Activated T-cell treated with anti-CD3 and anti-CD28 coated beads, Interleukin-2, amount 50 U/mL, for 4 hours (primary cell): ENCODE data around the gene C1QTNF2. TPM values are rescaled to one million over a fixed set of nuclear protein-coding genes. Genes with fewer than 3 reads are reported as not detected.

Experiments used
- ATAC-seq, 2 donors: fragments of 200-7000 bp; cut with Tn5 transposase; one replicate each; pipeline ENCODE4 v1.10.0; 2021
- DNase-seq: peaks from one replicate; pipeline ENCODE4 v3.0.0-alpha.2; 2020
- H3K27me3 Mint-ChIP-seq: one replicate; pipeline ENCODE4 v1.8.0; 2021; ENCODE audit warnings: low read depth, mixed read lengths
- H3K36me3 Mint-ChIP-seq: one replicate; pipeline ENCODE4 v1.8.0; 2022; ENCODE audit warnings: mixed read lengths; ENCODE audit not compliant: insufficient read depth
- H3K4me1 Mint-ChIP-seq: one replicate; pipeline ENCODE4 v1.8.0; 2021; ENCODE audit warnings: low read depth, mixed read lengths
- H3K4me3 Mint-ChIP-seq: one replicate; pipeline ENCODE4 v1.8.0; 2021; ENCODE audit warnings: mild to moderate bottlenecking, moderate library complexity, mixed read lengths
- H3K9me3 Mint-ChIP-seq: one replicate; pipeline ENCODE4 v1.8.0; 2021; ENCODE audit warnings: mixed read lengths
- total RNA-seq, 3 donors: library from RNA; stranded (reverse); gene quantifications; one replicate each; pipeline ENCODE4 v1.2.1, GENCODE V29; 2021

C1QTNF2 gene
- total RNA-seq, 3 donors from 2014 or later = not detected

- ATAC-seq (no peak), DNase-seq (no peak)
- Mint-ChIP-seq H3K4me1 (no peaks in the 10 kb centered on the region), H3K27me3 (peaks cover 6% of the 10 kb centered on the region), H3K4me3 (no peak overlapping the region), H3K9me3 (peaks cover under 1% of the 10 kb centered on the region), H3K36me3 (no peaks in the 10 kb centered on the region)
These were observed 11.9 kb upstream of the C1QTNF2 start for GRCh38 chr5:160382346-160382745.

- Mint-ChIP-seq H3K9me3 (no peaks in the 10 kb centered on the region), H3K36me3 (no peaks in the 10 kb centered on the region), H3K27me3 (peaks cover 20% of the 10 kb centered on the region), H3K4me1 (no peaks in the 10 kb centered on the region), H3K4me3 (no peak overlapping the region)
- no peak for ATAC-seq
- DNase-seq = no peak
These were observed 9.6 kb upstream of the C1QTNF2 start for GRCh38 chr5:160380041-160380440.

- H3K27me3 Mint-ChIP-seq = peaks cover 24% of the 10 kb centered on the region
- H3K9me3 Mint-ChIP-seq = no peaks in the 10 kb centered on the region
- H3K4me3 Mint-ChIP-seq = no peak overlapping the region
- DNase-seq = no peak
- no peaks in the 10 kb centered on the region for H3K36me3 Mint-ChIP-seq
- no peaks in the 10 kb centered on the region for H3K4me1 Mint-ChIP-seq
- ATAC-seq = no peak
These were observed 9.1 kb upstream of the C1QTNF2 start for GRCh38 chr5:160379511-160379910.

- H3K4me3 Mint-ChIP-seq = no peak overlapping the region
- ATAC-seq (no peak), DNase-seq (no peak)
- H3K36me3 Mint-ChIP-seq = no peaks in the 10 kb centered on the region
- H3K27me3 Mint-ChIP-seq = peaks cover 27% of the 10 kb centered on the region
- no peaks in the 10 kb centered on the region for H3K9me3 Mint-ChIP-seq
- no peaks in the 10 kb centered on the region for H3K4me1 Mint-ChIP-seq
These were observed 7.9 kb upstream of the C1QTNF2 start for GRCh38 chr5:160378330-160378729.

- H3K4me1 Mint-ChIP-seq = no peaks in the 10 kb centered on the region
- peaks cover 34% of the 10 kb centered on the region for H3K27me3 Mint-ChIP-seq
- no peak for DNase-seq
- no peaks in the 10 kb centered on the region for H3K9me3 Mint-ChIP-seq
- no peaks in the 10 kb centered on the region for H3K36me3 Mint-ChIP-seq
- no peak for ATAC-seq
- no peak overlapping the region for H3K4me3 Mint-ChIP-seq
These were observed 7.2 kb upstream of the C1QTNF2 start for GRCh38 chr5:160377651-160378050.

GRCh38 chr5:160376416-160376815 lies 6.0 kb upstream of the C1QTNF2 start:
- ATAC-seq (no peak), DNase-seq (no peak)
- no peak overlapping the region for H3K4me3 Mint-ChIP-seq
- H3K4me1 Mint-ChIP-seq = no peaks in the 10 kb centered on the region
- no peaks in the 10 kb centered on the region for H3K9me3 Mint-ChIP-seq
- H3K36me3 Mint-ChIP-seq = no peaks in the 10 kb centered on the region
- H3K27me3 Mint-ChIP-seq = peaks cover 44% of the 10 kb centered on the region

GRCh38 chr5:160375701-160376100 lies 5.3 kb upstream of the C1QTNF2 start:
- no peak for ATAC-seq
- Mint-ChIP-seq H3K36me3 (no peaks in the 10 kb centered on the region), H3K27me3 (peaks cover 51% of the 10 kb centered on the region), H3K4me3 (no peak overlapping the region), H3K4me1 (peaks cover 1% of the 10 kb centered on the region), H3K9me3 (no peaks in the 10 kb centered on the region)
- DNase-seq = no peak

- DNase-seq = no peak
- H3K36me3 Mint-ChIP-seq = no peaks in the 10 kb centered on the region
- peaks cover 1% of the 10 kb centered on the region for H3K4me1 Mint-ChIP-seq
- ATAC-seq = no peak
- H3K27me3 Mint-ChIP-seq = peaks cover 54% of the 10 kb centered on the region
- no peak overlapping the region for H3K4me3 Mint-ChIP-seq
- H3K9me3 Mint-ChIP-seq = no peaks in the 10 kb centered on the region
These were observed 4.7 kb upstream of the C1QTNF2 start for GRCh38 chr5:160375166-160375565.

GRCh38 chr5:160371294-160371693 lies 868 bp upstream of the C1QTNF2 start:
- Mint-ChIP-seq H3K4me3 (peak overlapping the region; percentile 41), H3K4me1 (peaks cover 9% of the 10 kb centered on the region), H3K36me3 (no peaks in the 10 kb centered on the region), H3K9me3 (no peaks in the 10 kb centered on the region), H3K27me3 (peaks cover 71% of the 10 kb centered on the region)
- ATAC-seq = no peak
- DNase-seq = no peak

GRCh38 chr5:160370713-160371034 lies 248 bp upstream of the C1QTNF2 start:
- ATAC-seq = peak in 1 of 2 donors; percentile 11
- Mint-ChIP-seq H3K36me3 (no peaks in the 10 kb centered on the region), H3K4me1 (peaks cover 9% of the 10 kb centered on the region), H3K4me3 (no peak overlapping the region), H3K27me3 (peaks cover 67% of the 10 kb centered on the region), H3K9me3 (no peaks in the 10 kb centered on the region)
- no peak for DNase-seq

- ATAC-seq = no peak
- H3K27me3 Mint-ChIP-seq = peaks cover 57% of the 10 kb centered on the region
These were observed 2.5 kb downstream of the C1QTNF2 start for GRCh38 chr5:160367885-160368284.

GRCh38 chr5:160367261-160367660 lies 3.2 kb downstream of the C1QTNF2 start:
- ATAC-seq (peak in 1 of 2 donors; percentile 18), DNase-seq (no peak)
- H3K27me3 Mint-ChIP-seq = peaks cover 52% of the 10 kb centered on the region
- H3K4me1 Mint-ChIP-seq = peaks cover 9% of the 10 kb centered on the region
- no peaks in the 10 kb centered on the region for H3K9me3 Mint-ChIP-seq
- no peak overlapping the region for H3K4me3 Mint-ChIP-seq
- no peaks in the 10 kb centered on the region for H3K36me3 Mint-ChIP-seq

More at GRCh38 chr5:160367885-160368284, 2.5 kb downstream of the C1QTNF2 start:
- no peaks in the 10 kb centered on the region for H3K9me3 Mint-ChIP-seq
- no peak overlapping the region for H3K4me3 Mint-ChIP-seq
- peaks cover 9% of the 10 kb centered on the region for H3K4me1 Mint-ChIP-seq
- no peak for DNase-seq
- no peaks in the 10 kb centered on the region for H3K36me3 Mint-ChIP-seq

GRCh38 chr5:160366230-160366629 lies 4.2 kb downstream of the C1QTNF2 start:
- H3K27me3 Mint-ChIP-seq = peaks cover 49% of the 10 kb centered on the region
- no peak overlapping the region for H3K4me3 Mint-ChIP-seq
- H3K4me1 Mint-ChIP-seq = peaks cover 9% of the 10 kb centered on the region
- no peaks in the 10 kb centered on the region for H3K9me3 Mint-ChIP-seq
- no peaks in the 10 kb centered on the region for H3K36me3 Mint-ChIP-seq
- DNase-seq (no peak), ATAC-seq (no peak)

GRCh38 chr5:160363660-160364395 lies 6.6 kb downstream of the C1QTNF2 start:
- DNase-seq = no peak
- Mint-ChIP-seq H3K36me3 (no peaks in the 10 kb centered on the region), H3K4me1 (no peaks in the 10 kb centered on the region), H3K4me3 (no peak overlapping the region), H3K27me3 (peaks cover 30% of the 10 kb centered on the region), H3K9me3 (no peaks in the 10 kb centered on the region)
- no peak for ATAC-seq

GRCh38 chr5:160363211-160363610 lies 7.2 kb downstream of the C1QTNF2 start:
- no peak overlapping the region for H3K4me3 Mint-ChIP-seq
- H3K27me3 Mint-ChIP-seq = peaks cover 25% of the 10 kb centered on the region

More at GRCh38 chr5:160363211-160363610, 7.2 kb downstream of the C1QTNF2 start:
- H3K9me3 Mint-ChIP-seq = no peaks in the 10 kb centered on the region
- no peaks in the 10 kb centered on the region for H3K36me3 Mint-ChIP-seq
- ATAC-seq (no peak), DNase-seq (no peak)
- no peaks in the 10 kb centered on the region for H3K4me1 Mint-ChIP-seq
